IgD-negative memory B cell (primary cell): Measurements from ENCODE around the gene AFG1L. TPM values are rescaled to one million over a fixed set of nuclear protein-coding genes. Genes with fewer than 3 reads are reported as not detected.
"Not testable (repeated sequence)": the region's sequence is repeated elsewhere in the genome, so short reads cannot be mapped to it uniquely, and the experiment has no call there.

Experiments used
- H3K27ac Mint-ChIP-seq, 3 donors: one replicate each; pipeline ENCODE4 v1.8.0; 2020 to 2022; ENCODE audit warnings: mild to moderate bottlenecking in 3 of 3, mixed read lengths in 3 of 3, moderate library complexity in 1 of 3
- H3K27me3 Mint-ChIP-seq: one replicate; pipeline ENCODE4 v1.8.0; 2021; ENCODE audit warnings: mixed read lengths
- H3K36me3 Mint-ChIP-seq: one replicate; pipeline ENCODE4 v1.8.0; 2020; ENCODE audit warnings: mild to moderate bottlenecking, mixed read lengths
- H3K4me1 Mint-ChIP-seq, 3 donors: one replicate each; pipeline ENCODE4 v1.8.0; 2020 to 2022; ENCODE audit warnings: mixed read lengths in 3 of 3, mild to moderate bottlenecking in 1 of 3
- H3K4me3 Mint-ChIP-seq, 4 donors: one replicate each; pipeline ENCODE4 v1.8.0; 2020 to 2022; ENCODE audit warnings: mild to moderate bottlenecking in 4 of 4, mixed read lengths in 4 of 4, moderate library complexity in 3 of 4
- H3K9me3 Mint-ChIP-seq, 3 donors: one replicate each; pipeline ENCODE4 v1.8.0; 2020 to 2021; ENCODE audit warnings: mixed read lengths in 3 of 3, mild to moderate bottlenecking in 1 of 3
- polyA plus RNA-seq: library from polyadenylated mRNA; unstranded; fragments of 300-500 nt; fragmentation: Illumina TruSeq; gene quantifications from one replicate; pipeline ENCODE4 v1.2.3, GENCODE V29; 2021

Gene AFG1L
- polyA plus RNA-seq, 1 donor from 2014 or later = 5.7 TPM

- H3K36me3 Mint-ChIP-seq = peaks cover 19% of the 10 kb centered on the region
- H3K4me3 Mint-ChIP-seq = no peak overlapping the region
These were observed 206.7 kb downstream of the AFG1L start for GRCh38 chr6:108501559-108501958.

GRCh38 chr6:108502832-108503231 lies 208.0 kb downstream of the AFG1L start:
- Mint-ChIP-seq H3K4me3 (no peak overlapping the region), H3K9me3 (peaks cover 0 to 3% (median 0%) of the 10 kb centered on the region in 3 donors), H3K4me1 (no peaks in the 10 kb centered on the region), H3K36me3 (peaks cover 19% of the 10 kb centered on the region), H3K27ac (no peak overlapping the region), H3K27me3 (no peaks in the 10 kb centered on the region)

More at GRCh38 chr6:108501559-108501958, 206.7 kb downstream of the AFG1L start:
- H3K27me3 Mint-ChIP-seq = no peaks in the 10 kb centered on the region
- no peak overlapping the region for H3K27ac Mint-ChIP-seq
- H3K9me3 Mint-ChIP-seq = peaks cover 0 to 3% (median 0%) of the 10 kb centered on the region in 3 donors
- no peaks in the 10 kb centered on the region for H3K4me1 Mint-ChIP-seq

GRCh38 chr6:108507316-108507715 lies 212.5 kb downstream of the AFG1L start:
- H3K27me3 Mint-ChIP-seq = no peaks in the 10 kb centered on the region
- peaks cover 16% of the 10 kb centered on the region for H3K36me3 Mint-ChIP-seq
- H3K27ac Mint-ChIP-seq = no peak overlapping the region
- H3K4me3 Mint-ChIP-seq = no peak overlapping the region
- no peaks in the 10 kb centered on the region for H3K4me1 Mint-ChIP-seq
- H3K9me3 Mint-ChIP-seq = peaks cover 0 to 3% (median 0%) of the 10 kb centered on the region in 3 donors

- no peaks in the 10 kb centered on the region for H3K9me3 Mint-ChIP-seq
- H3K27me3 Mint-ChIP-seq = no peaks in the 10 kb centered on the region
- H3K27ac Mint-ChIP-seq = no peak overlapping the region
- no peak overlapping the region for H3K4me3 Mint-ChIP-seq
- H3K4me1 Mint-ChIP-seq = no peaks in the 10 kb centered on the region
- H3K36me3 Mint-ChIP-seq = peaks cover 3% of the 10 kb centered on the region
These were observed 215.8 kb downstream of the AFG1L start for GRCh38 chr6:108510461-108511319.

- no peak overlapping the region for H3K27ac Mint-ChIP-seq
- H3K4me3 Mint-ChIP-seq = no peak overlapping the region
- no peaks in the 10 kb centered on the region for H3K27me3 Mint-ChIP-seq
- peaks cover 3% of the 10 kb centered on the region for H3K36me3 Mint-ChIP-seq
- no peaks in the 10 kb centered on the region for H3K4me1 Mint-ChIP-seq
- H3K9me3 Mint-ChIP-seq = peaks cover 0 to 1% (median 0%) of the 10 kb centered on the region in 3 donors
These were observed 224.1 kb downstream of the AFG1L start for GRCh38 chr6:108518714-108519576.

GRCh38 chr6:108521616-108522107 lies 226.8 kb downstream of the AFG1L start:
- Mint-ChIP-seq H3K4me3 (no peak overlapping the region), H3K27ac (no peak overlapping the region), H3K27me3 (no peaks in the 10 kb centered on the region), H3K36me3 (peaks cover 3% of the 10 kb centered on the region), H3K9me3 (peaks cover 0 to 1% (median 0%) of the 10 kb centered on the region in 3 donors), H3K4me1 (no peaks in the 10 kb centered on the region)

- Mint-ChIP-seq H3K9me3 (no peaks in the 10 kb centered on the region), H3K36me3 (peaks cover 3% of the 10 kb centered on the region), H3K4me3 (no peak overlapping the region), H3K27ac (no peak overlapping the region), H3K27me3 (no peaks in the 10 kb centered on the region), H3K4me1 (no peaks in the 10 kb centered on the region)
These were observed 228.8 kb downstream of the AFG1L start for GRCh38 chr6:108523697-108524096.

- H3K4me1 Mint-ChIP-seq = no peaks in the 10 kb centered on the region
- no peaks in the 10 kb centered on the region for H3K27me3 Mint-ChIP-seq
- no peak overlapping the region for H3K4me3 Mint-ChIP-seq
- H3K27ac Mint-ChIP-seq = peak overlapping the region in 1 of 3 donors; percentile 60
- peaks cover 3% of the 10 kb centered on the region for H3K36me3 Mint-ChIP-seq
- H3K9me3 Mint-ChIP-seq = no peaks in the 10 kb centered on the region
These were observed 229.8 kb downstream of the AFG1L start for GRCh38 chr6:108524528-108525248.

GRCh38 chr6:108526739-108527174 lies 231.9 kb downstream of the AFG1L start:
- no peaks in the 10 kb centered on the region for H3K4me1 Mint-ChIP-seq
- H3K27ac Mint-ChIP-seq = no peak overlapping the region
- H3K27me3 Mint-ChIP-seq = no peaks in the 10 kb centered on the region
- H3K9me3 Mint-ChIP-seq = no peaks in the 10 kb centered on the region
- no peak overlapping the region for H3K4me3 Mint-ChIP-seq
- H3K36me3 Mint-ChIP-seq = peaks cover 3% of the 10 kb centered on the region

- H3K27ac Mint-ChIP-seq = no peak overlapping the region
- no peaks in the 10 kb centered on the region for H3K9me3 Mint-ChIP-seq
- no peaks in the 10 kb centered on the region for H3K4me1 Mint-ChIP-seq
- H3K36me3 Mint-ChIP-seq = no peaks in the 10 kb centered on the region
- no peak overlapping the region for H3K4me3 Mint-ChIP-seq
- no peaks in the 10 kb centered on the region for H3K27me3 Mint-ChIP-seq
These were observed 234.0 kb downstream of the AFG1L start for GRCh38 chr6:108528878-108529277.

- Mint-ChIP-seq H3K4me3 (no peak overlapping the region), H3K4me1 (peaks cover 0 to 4% (median 2%) of the 10 kb centered on the region in 3 donors), H3K27ac (no peak overlapping the region), H3K27me3 (no peaks in the 10 kb centered on the region), H3K9me3 (peaks cover 0 to 2% (median 0%) of the 10 kb centered on the region in 3 donors), H3K36me3 (no peaks in the 10 kb centered on the region)
These were observed 236.5 kb downstream of the AFG1L start for GRCh38 chr6:108531332-108531731.

- H3K9me3 Mint-ChIP-seq = peaks cover 0 to 6% (median 2%) of the 10 kb centered on the region in 3 donors
- no peaks in the 10 kb centered on the region for H3K36me3 Mint-ChIP-seq
- peaks cover 0 to 4% (median 2%) of the 10 kb centered on the region in 3 donors for H3K4me1 Mint-ChIP-seq
- H3K27me3 Mint-ChIP-seq = no peaks in the 10 kb centered on the region
- H3K4me3 Mint-ChIP-seq = no peak overlapping the region
- no peak overlapping the region for H3K27ac Mint-ChIP-seq
These were observed 240.4 kb downstream of the AFG1L start for GRCh38 chr6:108535114-108535742.

GRCh38 chr6:108535920-108536535 lies 241.2 kb downstream of the AFG1L start:
- not testable (repeated sequence) for H3K4me3 Mint-ChIP-seq, H3K36me3 Mint-ChIP-seq, H3K9me3 Mint-ChIP-seq, H3K27me3 Mint-ChIP-seq, H3K4me1 Mint-ChIP-seq, H3K27ac Mint-ChIP-seq
